Fibroblast of mammary gland (primary cell): ENCODE results near the gene PON2.

Source experiments
- DNase-seq: peaks from one replicate; pipeline ENCODE4 v3.0.0-alpha.2; 2010; ENCODE audit warnings: low read depth
- H3K4me3 ChIP-seq: 2 replicates; pipeline ENCODE4 v1.5.1; 2011; ENCODE audit warnings: low read depth, mild to moderate bottlenecking, low read length, moderate library complexity; ENCODE audit not compliant: control insufficient read depth
- CTCF ChIP-seq: conservative IDR thresholded peaks from 2 replicates; pipeline ENCODE4 v1.5.1; 2011; ENCODE audit warnings: low read depth, low read length, inconsistent platforms; ENCODE audit not compliant: control insufficient read depth, insufficient read depth

Gene PON2

DNA sequence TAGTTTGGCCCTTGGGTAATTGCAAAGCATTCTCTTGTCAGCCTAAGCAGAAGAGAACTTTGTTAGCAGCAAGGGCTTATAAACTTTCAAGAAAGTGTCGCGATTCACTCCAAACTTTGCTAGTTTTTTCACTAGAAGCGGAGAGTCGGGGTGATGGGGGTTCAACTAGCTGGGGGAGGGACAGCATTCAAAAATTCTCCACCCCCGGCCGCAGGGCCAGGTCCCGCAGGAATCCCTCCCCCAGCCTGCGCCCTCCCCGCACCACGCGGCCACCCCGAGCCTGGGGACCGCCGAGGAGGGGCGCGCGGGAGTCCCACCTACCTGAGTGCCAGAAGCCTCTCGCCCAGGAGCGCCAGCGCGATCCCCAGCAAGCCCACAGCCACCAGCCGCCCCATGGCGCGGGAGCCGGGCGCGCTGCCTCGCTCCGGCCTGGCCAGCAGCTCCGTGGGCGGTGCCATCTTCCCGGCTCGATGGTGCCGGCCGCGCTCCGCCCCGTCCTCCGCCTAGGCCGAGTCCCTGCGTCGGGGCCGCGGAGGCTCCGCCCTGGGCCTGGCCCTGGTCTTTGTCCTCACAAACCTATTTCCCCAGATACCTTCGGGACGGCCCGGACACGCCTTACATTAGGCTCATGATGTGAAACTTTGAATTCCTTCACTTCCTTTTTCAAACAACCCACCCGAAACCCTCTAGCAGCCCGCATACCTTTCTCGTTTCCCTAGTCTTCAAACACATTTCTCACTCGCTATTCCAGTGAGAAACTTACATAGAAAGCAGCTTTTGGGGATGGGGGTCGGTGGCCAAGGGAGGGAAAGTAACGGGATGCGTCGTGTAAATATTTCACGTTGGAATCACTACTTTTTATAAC, at the start of gene PON2:
Gene PON2 (minus strand): TSS at position 472 of the 865 bp plus-strand sequence. CDS start 77 bp downstream, at position 395.
- no peak for TF ChIP-seq CTCF
- H3K4me3 ChIP-seq, result peak within 1 kb of the TSS; percentile 63
- DNase-seq, result peak; percentile 76

DNA sequence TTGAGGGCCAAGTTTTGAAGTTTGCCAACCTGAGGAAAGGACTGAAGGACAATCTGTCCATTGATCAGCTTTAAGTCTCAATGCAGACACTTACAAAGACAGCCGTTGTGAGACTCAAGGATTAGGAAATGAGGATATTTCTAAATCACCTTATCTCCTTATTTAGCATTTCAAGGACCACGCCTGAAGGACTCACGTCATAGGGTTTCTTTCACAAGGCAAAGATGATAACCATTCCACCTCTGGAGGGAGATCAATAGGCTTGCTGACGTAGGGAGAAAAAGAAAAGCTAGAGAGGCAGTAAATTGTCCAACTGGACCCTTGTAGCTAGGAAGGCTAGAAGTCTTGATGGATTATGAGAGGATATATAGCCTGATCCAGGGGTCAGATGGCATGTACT, 47.6 kb upstream of the PON2 start:
- no peak for TF ChIP-seq CTCF
- no peak for DNase-seq
- no peak overlapping the region for H3K4me3 ChIP-seq

DNA sequence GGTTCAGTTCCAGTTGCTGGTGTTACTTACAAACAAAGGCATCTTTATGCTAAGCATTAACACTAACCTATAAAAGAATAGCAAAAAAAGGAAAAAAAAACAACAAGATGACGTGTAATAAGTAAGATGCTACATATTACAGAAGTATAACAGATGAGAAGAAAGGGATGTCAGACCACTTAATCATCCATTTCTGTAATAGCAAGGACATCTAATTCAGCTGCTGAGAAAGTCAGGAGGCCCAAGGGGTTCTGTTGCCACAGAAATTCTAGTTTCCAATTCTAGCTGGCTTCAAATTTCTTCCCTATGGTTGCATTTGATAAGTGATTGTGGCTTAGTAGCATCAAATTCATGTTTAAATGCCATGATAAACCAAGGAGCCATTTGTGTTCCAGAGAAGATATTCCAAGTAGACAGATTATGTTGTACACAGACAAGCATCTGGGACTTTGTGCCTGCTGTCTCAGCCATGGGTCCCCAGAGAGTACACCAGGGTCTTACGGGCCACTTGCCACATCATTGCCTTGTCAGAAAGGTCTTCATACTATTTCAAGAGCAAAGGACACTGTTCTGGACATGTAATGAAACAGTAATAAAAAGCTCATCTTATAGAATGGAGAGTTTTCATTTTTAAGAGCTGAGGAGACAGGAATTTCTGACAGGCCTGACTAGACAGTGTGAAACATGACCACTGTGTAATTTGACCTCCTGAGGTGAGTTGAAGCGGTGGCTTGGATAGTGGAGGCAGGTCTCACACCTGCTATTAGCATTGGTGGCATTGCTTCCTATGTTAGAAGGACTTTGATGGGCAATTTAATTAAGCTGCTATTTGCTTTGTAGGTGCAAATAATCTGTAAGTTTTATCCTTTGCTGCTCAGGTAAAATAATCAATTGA, 46.7 kb upstream of the PON2 start:
- no peak for TF ChIP-seq CTCF
- no peak overlapping the region for H3K4me3 ChIP-seq
- no peak for DNase-seq

DNA sequence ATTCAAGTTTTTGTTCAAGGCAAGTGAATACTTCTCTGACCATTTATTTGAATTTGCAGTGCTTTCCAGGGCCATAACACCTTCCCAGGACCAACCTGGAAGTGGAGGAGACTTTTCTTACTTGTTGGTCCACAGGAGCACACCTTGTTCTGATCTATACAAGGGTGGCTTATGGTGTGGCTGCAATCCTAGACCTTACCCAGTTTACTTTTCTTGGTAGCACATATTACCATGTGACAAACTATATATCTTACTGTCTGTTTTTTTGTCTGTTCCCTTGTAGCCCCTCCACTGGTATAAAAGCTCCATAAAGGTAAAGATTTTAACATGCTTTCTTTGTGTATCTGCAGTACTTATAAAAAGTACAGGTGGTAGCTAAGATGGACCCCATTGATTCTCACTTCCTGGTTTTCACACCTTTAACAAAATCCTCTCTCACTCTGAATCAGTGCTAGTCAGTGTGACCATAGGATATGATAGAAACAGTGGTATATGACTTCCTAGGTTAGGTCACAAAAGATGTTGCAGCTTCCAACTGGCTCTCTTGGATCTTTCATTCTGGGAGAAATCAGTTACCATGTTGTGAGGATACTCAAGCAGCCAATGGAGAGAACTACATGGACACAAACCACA, 45.3 kb upstream of the PON2 start:
- DNase-seq, result no peak
- no peak for TF ChIP-seq CTCF
- no peak overlapping the region for H3K4me3 ChIP-seq

DNA sequence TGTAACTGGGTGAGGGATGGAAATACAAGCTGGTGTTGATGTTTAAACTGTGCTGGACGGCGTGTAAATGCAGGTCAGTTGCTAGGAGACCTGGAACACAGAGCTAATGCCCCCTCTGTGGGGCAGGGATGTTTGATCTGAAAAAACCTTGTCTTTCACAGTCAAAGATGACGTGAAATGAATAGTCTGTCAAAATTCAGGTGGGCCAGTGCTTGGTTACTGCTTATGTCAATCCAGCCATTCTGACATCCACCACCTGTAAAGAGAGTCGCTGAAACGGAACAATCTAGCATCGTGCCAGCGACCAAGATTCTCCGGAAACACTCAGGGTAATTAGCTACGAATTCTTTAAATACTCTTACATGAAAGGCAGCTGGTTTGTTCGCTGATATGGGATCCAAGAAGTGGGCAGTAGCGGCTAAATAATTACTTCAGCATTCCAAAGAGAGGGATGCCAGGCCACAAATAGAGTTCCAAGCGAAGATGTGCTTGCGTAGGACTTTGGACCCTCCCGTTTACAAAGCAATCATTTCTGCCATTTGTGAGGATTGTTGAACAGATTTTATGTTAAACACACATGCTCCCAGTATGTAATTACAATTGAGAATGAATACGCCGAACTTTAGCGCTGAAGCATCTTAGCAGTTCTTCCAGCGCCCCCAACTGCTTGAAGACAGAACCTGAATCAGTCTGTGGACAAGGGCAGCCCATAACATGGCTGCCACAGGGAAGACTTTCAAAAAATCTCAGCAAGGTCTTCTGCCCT, 43.6 kb upstream of the PON2 start:
- H3K4me3 ChIP-seq, result no peak overlapping the region
- peak; percentile 19 for TF ChIP-seq CTCF
- DNase-seq, result peak; percentile 33
